Measurements from ENCODE around the gene ASCC3. TPM values are rescaled to one million over a fixed set of nuclear protein-coding genes. Genes with fewer than 3 reads are reported as not detected.

Gene ASCC3
- total and polyA plus RNA-seq, 4 donors: 12.8 to 32.7 (median 16.4) TPM

DNA sequence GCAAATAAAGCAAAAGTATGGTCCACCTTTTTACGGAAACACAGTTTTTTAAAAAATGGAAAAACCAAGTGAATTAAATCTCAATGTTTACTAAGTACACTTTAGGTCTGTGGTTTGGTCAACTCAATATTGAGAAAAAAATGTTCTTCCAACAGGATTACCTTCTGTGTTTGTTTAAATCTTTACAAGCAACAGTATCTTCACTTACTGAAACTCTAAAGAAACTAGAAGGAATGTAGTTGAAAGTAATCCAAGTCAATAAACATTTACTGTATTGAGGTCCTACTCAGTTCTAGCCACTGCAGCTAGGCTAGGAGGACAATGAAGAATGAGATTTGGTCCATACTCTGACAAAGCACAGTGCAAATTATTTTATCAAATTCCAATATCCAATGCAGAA lies 80.1 kb downstream of the ASCC3 start:
- H3K4me3 ChIP-seq (ENCODE audit: low read depth in 1 of 3, low read length in 3 of 3): no peak overlapping the region
- no peak for DNase-seq (ENCODE audit: low spot score)
- no peaks in the 10 kb centered on the region for H3K27me3 ChIP-seq (ENCODE audit: control insufficient read depth in 4 of 4, insufficient read depth in 4 of 4, low read length in 3 of 4)
- H3K9me3 ChIP-seq (ENCODE audit: control insufficient read depth in 4 of 4, low read length in 3 of 4): no peaks in the 10 kb centered on the region
- H3K36me3 ChIP-seq (ENCODE audit: control insufficient read depth in 4 of 4, insufficient read depth in 3 of 4, low read depth in 1 of 4, low read length in 3 of 4): peaks cover 0 to 14% (median 3%) of the 10 kb centered on the region in 4 donors
- H3K27ac ChIP-seq (ENCODE audit: low read depth in 1 of 2, low read length in 2 of 2): no peak overlapping the region
- no peaks in the 10 kb centered on the region for H3K4me1 ChIP-seq (ENCODE audit: control insufficient read depth in 4 of 4, insufficient read depth in 4 of 4, low read length in 3 of 4)
- no peak for TF ChIP-seq FOXA1 (IDR thresholded peaks at IDR 0.05)
- no peak for TF ChIP-seq YY1 (IDR thresholded peaks at IDR 0.05)
- TF ChIP-seq JUND (IDR thresholded peaks at IDR 0.05): no peak
- TF ChIP-seq SP1 (IDR thresholded peaks at IDR 0.05): no peak
- TF ChIP-seq TAF1 (conservative IDR thresholded peaks at IDR 0.05): no peak
- no peak for TF ChIP-seq RXRA (IDR thresholded peaks at IDR 0.05)
- TF ChIP-seq, protein P1, sequence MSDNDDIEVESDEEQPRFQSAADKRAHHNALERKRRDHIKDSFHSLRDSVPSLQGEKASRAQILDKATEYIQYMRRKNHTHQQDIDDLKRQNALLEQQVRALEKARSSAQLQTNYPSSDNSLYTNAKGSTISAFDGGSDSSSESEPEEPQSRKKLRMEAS (IDR thresholded peaks at IDR 0.05): no peak
- TF ChIP-seq FOXA2 (IDR thresholded peaks at IDR 0.05): no peak
- TF ChIP-seq, protein P2, sequence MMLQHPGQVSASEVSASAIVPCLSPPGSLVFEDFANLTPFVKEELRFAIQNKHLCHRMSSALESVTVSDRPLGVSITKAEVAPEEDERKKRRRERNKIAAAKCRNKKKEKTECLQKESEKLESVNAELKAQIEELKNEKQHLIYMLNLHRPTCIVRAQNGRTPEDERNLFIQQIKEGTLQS (IDR thresholded peaks at IDR 0.05): no peak
- TF ChIP-seq HNF4G (IDR thresholded peaks at IDR 0.05): no peak
- 92% methylated on average over 1 of the region's 1 CpG for WGBS
- no peak overlapping the region for H3K9ac ChIP-seq (ENCODE audit: low read depth in 1 of 2, low read length in 2 of 2)

DNA sequence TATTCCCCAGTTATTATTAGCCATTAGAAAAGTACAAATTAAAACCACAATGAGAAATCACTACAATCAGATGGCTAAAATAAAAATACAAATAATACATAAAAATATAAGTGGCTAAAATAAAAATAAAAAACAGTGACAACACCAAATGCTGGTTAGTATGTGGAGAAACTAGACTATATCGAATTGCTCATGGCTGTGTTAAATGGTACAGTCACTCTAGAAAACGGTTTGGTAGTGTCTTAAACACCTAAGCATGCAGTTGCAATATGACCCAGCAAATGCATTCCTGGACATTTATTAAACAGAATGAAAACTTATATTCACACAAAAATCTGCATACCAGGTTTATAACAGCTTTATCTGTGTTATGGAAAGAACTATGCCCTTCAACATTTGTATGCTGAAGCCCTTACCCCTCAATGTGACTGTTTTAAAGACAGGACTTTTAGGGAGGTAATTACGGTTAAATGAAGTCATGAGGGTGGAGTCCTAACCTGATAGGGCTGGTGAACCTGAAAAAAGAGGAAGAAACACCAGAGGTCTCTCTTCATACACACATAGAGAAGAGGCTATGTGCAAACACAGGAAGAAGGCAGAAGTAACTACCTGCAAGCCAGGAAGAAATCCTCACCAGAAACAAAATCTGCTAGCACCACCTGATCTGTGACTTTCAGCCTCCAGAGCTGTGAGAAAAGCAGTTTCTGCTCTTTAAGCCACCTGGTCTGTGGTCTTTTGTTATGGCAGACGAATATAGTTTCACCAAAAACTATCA lies 84.9 kb downstream of the ASCC3 start:
- WGBS: 95% methylated on average over 4 of the region's 4 CpGs
- H3K9me3 ChIP-seq (ENCODE audit: control insufficient read depth in 4 of 4, low read length in 3 of 4): no peaks in the 10 kb centered on the region
- TF ChIP-seq, protein P3, sequence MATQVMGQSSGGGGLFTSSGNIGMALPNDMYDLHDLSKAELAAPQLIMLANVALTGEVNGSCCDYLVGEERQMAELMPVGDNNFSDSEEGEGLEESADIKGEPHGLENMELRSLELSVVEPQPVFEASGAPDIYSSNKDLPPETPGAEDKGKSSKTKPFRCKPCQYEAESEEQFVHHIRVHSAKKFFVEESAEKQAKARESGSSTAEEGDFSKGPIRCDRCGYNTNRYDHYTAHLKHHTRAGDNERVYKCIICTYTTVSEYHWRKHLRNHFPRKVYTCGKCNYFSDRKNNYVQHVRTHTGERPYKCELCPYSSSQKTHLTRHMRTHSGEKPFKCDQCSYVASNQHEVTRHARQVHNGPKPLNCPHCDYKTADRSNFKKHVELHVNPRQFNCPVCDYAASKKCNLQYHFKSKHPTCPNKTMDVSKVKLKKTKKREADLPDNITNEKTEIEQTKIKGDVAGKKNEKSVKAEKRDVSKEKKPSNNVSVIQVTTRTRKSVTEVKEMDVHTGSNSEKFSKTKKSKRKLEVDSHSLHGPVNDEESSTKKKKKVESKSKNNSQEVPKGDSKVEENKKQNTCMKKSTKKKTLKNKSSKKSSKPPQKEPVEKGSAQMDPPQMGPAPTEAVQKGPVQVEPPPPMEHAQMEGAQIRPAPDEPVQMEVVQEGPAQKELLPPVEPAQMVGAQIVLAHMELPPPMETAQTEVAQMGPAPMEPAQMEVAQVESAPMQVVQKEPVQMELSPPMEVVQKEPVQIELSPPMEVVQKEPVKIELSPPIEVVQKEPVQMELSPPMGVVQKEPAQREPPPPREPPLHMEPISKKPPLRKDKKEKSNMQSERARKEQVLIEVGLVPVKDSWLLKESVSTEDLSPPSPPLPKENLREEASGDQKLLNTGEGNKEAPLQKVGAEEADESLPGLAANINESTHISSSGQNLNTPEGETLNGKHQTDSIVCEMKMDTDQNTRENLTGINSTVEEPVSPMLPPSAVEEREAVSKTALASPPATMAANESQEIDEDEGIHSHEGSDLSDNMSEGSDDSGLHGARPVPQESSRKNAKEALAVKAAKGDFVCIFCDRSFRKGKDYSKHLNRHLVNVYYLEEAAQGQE (IDR thresholded peaks at IDR 0.05): no peak
- TF ChIP-seq FOXA2 (IDR thresholded peaks at IDR 0.05) (no peak), HNF4A (conservative IDR thresholded peaks at IDR 0.05) (no peak), EGR1 (IDR thresholded peaks at IDR 0.05; ENCODE audit: low read depth in 2 of 2) (no peak), JUND (IDR thresholded peaks at IDR 0.05) (no peak), FOXA1 (IDR thresholded peaks at IDR 0.05) (no peak), RXRA (IDR thresholded peaks at IDR 0.05) (no peak), HNF4G (IDR thresholded peaks at IDR 0.05) (no peak), GABPA (IDR thresholded peaks at IDR 0.05 in 1 of 2, conservative IDR thresholded peaks at IDR 0.05 in 1 of 2) (no peak), TAF1 (conservative IDR thresholded peaks at IDR 0.05) (no peak), RAD21 (IDR thresholded peaks at IDR 0.05) (no peak), NR2F2 (IDR thresholded peaks at IDR 0.05) (no peak), YY1 (IDR thresholded peaks at IDR 0.05) (no peak), SP1 (IDR thresholded peaks at IDR 0.05) (no peak)
- TF ChIP-seq, protein P1 (IDR thresholded peaks at IDR 0.05): no peak
- TF ChIP-seq, protein P2 (IDR thresholded peaks at IDR 0.05): no peak
- TF ChIP-seq, protein P4, sequence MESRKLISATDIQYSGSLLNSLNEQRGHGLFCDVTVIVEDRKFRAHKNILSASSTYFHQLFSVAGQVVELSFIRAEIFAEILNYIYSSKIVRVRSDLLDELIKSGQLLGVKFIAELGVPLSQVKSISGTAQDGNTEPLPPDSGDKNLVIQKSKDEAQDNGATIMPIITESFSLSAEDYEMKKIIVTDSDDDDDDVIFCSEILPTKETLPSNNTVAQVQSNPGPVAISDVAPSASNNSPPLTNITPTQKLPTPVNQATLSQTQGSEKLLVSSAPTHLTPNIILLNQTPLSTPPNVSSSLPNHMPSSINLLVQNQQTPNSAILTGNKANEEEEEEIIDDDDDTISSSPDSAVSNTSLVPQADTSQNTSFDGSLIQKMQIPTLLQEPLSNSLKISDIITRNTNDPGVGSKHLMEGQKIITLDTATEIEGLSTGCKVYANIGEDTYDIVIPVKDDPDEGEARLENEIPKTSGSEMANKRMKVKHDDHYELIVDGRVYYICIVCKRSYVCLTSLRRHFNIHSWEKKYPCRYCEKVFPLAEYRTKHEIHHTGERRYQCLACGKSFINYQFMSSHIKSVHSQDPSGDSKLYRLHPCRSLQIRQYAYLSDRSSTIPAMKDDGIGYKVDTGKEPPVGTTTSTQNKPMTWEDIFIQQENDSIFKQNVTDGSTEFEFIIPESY (IDR thresholded peaks at IDR 0.05): no peak
- TF ChIP-seq, protein P5, sequence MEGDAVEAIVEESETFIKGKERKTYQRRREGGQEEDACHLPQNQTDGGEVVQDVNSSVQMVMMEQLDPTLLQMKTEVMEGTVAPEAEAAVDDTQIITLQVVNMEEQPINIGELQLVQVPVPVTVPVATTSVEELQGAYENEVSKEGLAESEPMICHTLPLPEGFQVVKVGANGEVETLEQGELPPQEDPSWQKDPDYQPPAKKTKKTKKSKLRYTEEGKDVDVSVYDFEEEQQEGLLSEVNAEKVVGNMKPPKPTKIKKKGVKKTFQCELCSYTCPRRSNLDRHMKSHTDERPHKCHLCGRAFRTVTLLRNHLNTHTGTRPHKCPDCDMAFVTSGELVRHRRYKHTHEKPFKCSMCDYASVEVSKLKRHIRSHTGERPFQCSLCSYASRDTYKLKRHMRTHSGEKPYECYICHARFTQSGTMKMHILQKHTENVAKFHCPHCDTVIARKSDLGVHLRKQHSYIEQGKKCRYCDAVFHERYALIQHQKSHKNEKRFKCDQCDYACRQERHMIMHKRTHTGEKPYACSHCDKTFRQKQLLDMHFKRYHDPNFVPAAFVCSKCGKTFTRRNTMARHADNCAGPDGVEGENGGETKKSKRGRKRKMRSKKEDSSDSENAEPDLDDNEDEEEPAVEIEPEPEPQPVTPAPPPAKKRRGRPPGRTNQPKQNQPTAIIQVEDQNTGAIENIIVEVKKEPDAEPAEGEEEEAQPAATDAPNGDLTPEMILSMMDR (IDR thresholded peaks at IDR 0.05; ENCODE audit: low read depth, low read length, missing input control): no peak
- H3K9ac ChIP-seq (ENCODE audit: low read depth in 1 of 2, low read length in 2 of 2): no peak overlapping the region
- no peaks in the 10 kb centered on the region for H3K4me1 ChIP-seq (ENCODE audit: control insufficient read depth in 4 of 4, insufficient read depth in 4 of 4, low read length in 3 of 4)
- H3K4me3 ChIP-seq (ENCODE audit: low read depth in 1 of 3, low read length in 3 of 3): no peak overlapping the region
- peaks cover 0 to 10% (median 2%) of the 10 kb centered on the region in 4 donors for H3K36me3 ChIP-seq (ENCODE audit: control insufficient read depth in 4 of 4, insufficient read depth in 3 of 4, low read depth in 1 of 4, low read length in 3 of 4)
- no peak overlapping the region for H3K27ac ChIP-seq (ENCODE audit: low read depth in 1 of 2, low read length in 2 of 2)
- DNase-seq (ENCODE audit: low spot score): no peak
- H3K27me3 ChIP-seq (ENCODE audit: control insufficient read depth in 4 of 4, insufficient read depth in 4 of 4, low read length in 3 of 4): no peaks in the 10 kb centered on the region

Data from liver (tissue), 9 donors.